Dedifferentiated amniotic fluid mesenchymal stem cell (primary cell): Measurements from ENCODE around the gene C1orf21.

ENCODE experiments used
- DNase-seq: peaks from one replicate; pipeline ENCODE4 v3.0.0-alpha.2; 2016; ENCODE audit errors: extremely low spot score

C1orf21 gene

GRCh38 chr1:184416481-184416880 lies 29.7 kb downstream of the C1orf21 start:
- no peak for DNase-seq

GRCh38 chr1:184416946-184417345 lies 30.1 kb downstream of the C1orf21 start:
- no peak for DNase-seq

GRCh38 chr1:184417916-184418315 lies 31.1 kb downstream of the C1orf21 start:
- no peak for DNase-seq

- DNase-seq, result no peak
Observed at GRCh38 chr1:184418652-184419349, 32.0 kb downstream of the C1orf21 start.

GRCh38 chr1:184419350-184420161 lies 32.7 kb downstream of the C1orf21 start:
- no peak for DNase-seq

GRCh38 chr1:184422490-184423233 lies 35.8 kb downstream of the C1orf21 start:
- no peak for DNase-seq

GRCh38 chr1:184423649-184424048 lies 36.8 kb downstream of the C1orf21 start:
- no peak for DNase-seq

GRCh38 chr1:184424157-184424556 lies 37.3 kb downstream of the C1orf21 start:
- no peak for DNase-seq

- DNase-seq, result no peak
Observed at GRCh38 chr1:184424945-184425344, 38.1 kb downstream of the C1orf21 start.

- no peak for DNase-seq
Observed at GRCh38 chr1:184425449-184426277, 38.8 kb downstream of the C1orf21 start.

GRCh38 chr1:184426278-184426674 lies 39.4 kb downstream of the C1orf21 start:
- no peak for DNase-seq

- no peak for DNase-seq
Observed at GRCh38 chr1:184427722-184428121, 40.9 kb downstream of the C1orf21 start.

GRCh38 chr1:184428604-184429003 lies 41.8 kb downstream of the C1orf21 start:
- DNase-seq, result no peak

- no peak for DNase-seq
Observed at GRCh38 chr1:184429335-184429734, 42.5 kb downstream of the C1orf21 start.

GRCh38 chr1:184433956-184434502 lies 47.2 kb downstream of the C1orf21 start:
- no peak for DNase-seq

GRCh38 chr1:184437291-184437690 lies 50.5 kb downstream of the C1orf21 start:
- no peak for DNase-seq

GRCh38 chr1:184438363-184438762 lies 51.5 kb downstream of the C1orf21 start:
- no peak for DNase-seq

GRCh38 chr1:184442260-184442659 lies 55.4 kb downstream of the C1orf21 start:
- no peak for DNase-seq

- DNase-seq, result no peak
Observed at GRCh38 chr1:184443201-184443600, 56.4 kb downstream of the C1orf21 start.

- no peak for DNase-seq
Observed at GRCh38 chr1:184443624-184444023, 56.8 kb downstream of the C1orf21 start.

GRCh38 chr1:184445997-184446396 lies 59.2 kb downstream of the C1orf21 start:
- DNase-seq, result no peak
